ENCODE data around the gene SYNGR3.

DNA sequence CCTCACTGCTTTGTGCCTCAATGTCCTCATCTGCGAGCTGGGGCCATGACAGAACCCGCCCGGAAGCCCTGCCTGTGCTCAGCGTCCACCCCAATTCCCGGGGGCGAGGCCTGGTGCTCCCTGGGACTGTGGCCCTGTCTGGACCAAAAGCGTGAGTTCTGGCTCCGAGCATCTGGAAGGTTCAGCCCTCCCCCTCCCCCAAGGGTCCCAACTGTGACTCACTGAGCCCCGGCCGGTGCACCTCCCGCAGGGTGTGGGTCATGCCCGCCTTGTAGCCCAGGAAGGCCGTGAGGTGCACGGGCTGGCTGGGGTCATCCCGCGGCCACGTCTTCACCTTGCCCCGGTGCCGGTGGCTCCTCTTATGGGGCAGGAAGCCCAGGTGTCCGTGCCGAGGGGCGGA lies 36.0 kb upstream of the SYNGR3 start:
- TF ChIP-seq, protein P1, sequence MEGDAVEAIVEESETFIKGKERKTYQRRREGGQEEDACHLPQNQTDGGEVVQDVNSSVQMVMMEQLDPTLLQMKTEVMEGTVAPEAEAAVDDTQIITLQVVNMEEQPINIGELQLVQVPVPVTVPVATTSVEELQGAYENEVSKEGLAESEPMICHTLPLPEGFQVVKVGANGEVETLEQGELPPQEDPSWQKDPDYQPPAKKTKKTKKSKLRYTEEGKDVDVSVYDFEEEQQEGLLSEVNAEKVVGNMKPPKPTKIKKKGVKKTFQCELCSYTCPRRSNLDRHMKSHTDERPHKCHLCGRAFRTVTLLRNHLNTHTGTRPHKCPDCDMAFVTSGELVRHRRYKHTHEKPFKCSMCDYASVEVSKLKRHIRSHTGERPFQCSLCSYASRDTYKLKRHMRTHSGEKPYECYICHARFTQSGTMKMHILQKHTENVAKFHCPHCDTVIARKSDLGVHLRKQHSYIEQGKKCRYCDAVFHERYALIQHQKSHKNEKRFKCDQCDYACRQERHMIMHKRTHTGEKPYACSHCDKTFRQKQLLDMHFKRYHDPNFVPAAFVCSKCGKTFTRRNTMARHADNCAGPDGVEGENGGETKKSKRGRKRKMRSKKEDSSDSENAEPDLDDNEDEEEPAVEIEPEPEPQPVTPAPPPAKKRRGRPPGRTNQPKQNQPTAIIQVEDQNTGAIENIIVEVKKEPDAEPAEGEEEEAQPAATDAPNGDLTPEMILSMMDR (conservative IDR thresholded peaks at IDR 0.05): no peak
- TF ChIP-seq EZH2 (IDR thresholded peaks at IDR 0.05; ENCODE audit: low read depth): no peak

Data from PC-9 (cell line).